IMR-90 (cell line): ENCODE measurements around the gene MCF2L. TPM values are rescaled to one million over a fixed set of nuclear protein-coding genes. Genes with fewer than 3 reads are reported as not detected.

ENCODE experiments used
- ATAC-seq: fragments of 200-7000 bp; cut with Tn5 transposase; 2 replicates; pipeline ENCODE4 v1.9.1; 2020; ENCODE audit warnings: low read depth, mild to moderate bottlenecking, moderate library complexity
- BruUV-seq: library from RNA; stranded (reverse); fragments of 400-500 nt; replicated peaks from 2 replicates; lab custom pipeline; 2021; lab: Mats Ljungman, UMichigan
- CTCF ChIA-PET: fragments of 300-600 bp; formaldehyde crosslinking; extraction: SDS; loops from one replicate; lab custom pipeline; 2021; ENCODE audit warnings: antibody characterized with exemption; lab: Yijun Ruan, JAX
- POLR2A ChIA-PET: fragments of 300-600 bp; sonication (Branson Sonifier 250); formaldehyde crosslinking; loops from one replicate; lab custom pipeline; 2022; ENCODE audit warnings: antibody characterized with exemption; ENCODE audit not compliant: unreplicated experiment; lab: Charles Lee
- DNase-seq: peaks from one replicate; pipeline ENCODE4 v3.0.0; 2013
- H2AFZ ChIP-seq: replicated peaks from 2 replicates; pipeline ENCODE3; 2013; ENCODE audit warnings: low read length, mild to moderate bottlenecking; ENCODE audit not compliant: poor library complexity
- H2AK5ac ChIP-seq: 2 replicates; pipeline ENCODE4 v1.6.1; 2013; ENCODE audit warnings: low read depth, low read length, inconsistent platforms
- H2AK9ac ChIP-seq: replicated peaks from 2 replicates; pipeline ENCODE3; 2013; ENCODE audit warnings: mild to moderate bottlenecking, low read depth, low read length, moderate library complexity; ENCODE audit not compliant: poor library complexity
- H2BK120ac ChIP-seq: 2 replicates; pipeline ENCODE4 v1.6.1; 2013; ENCODE audit warnings: low read depth, low read length, inconsistent platforms
- H2BK15ac ChIP-seq: 3 replicates; pipeline ENCODE4 v1.6.1; 2013; ENCODE audit warnings: low read depth, low read length, inconsistent platforms
- H2BK20ac ChIP-seq: 2 replicates; pipeline ENCODE4 v1.6.1; 2013; ENCODE audit warnings: low read depth, mild to moderate bottlenecking, inconsistent platforms, low read length, moderate library complexity
- H2BK5ac ChIP-seq: 2 replicates; pipeline ENCODE4 v1.6.1; 2013; ENCODE audit warnings: mild to moderate bottlenecking, low read depth, low read length, inconsistent platforms; ENCODE audit not compliant: poor library complexity, severe bottlenecking
- H3K14ac ChIP-seq: replicated peaks from 2 replicates; pipeline ENCODE4 v1.6.1; 2013; ENCODE audit warnings: low read depth, low read length, inconsistent platforms
- H3K18ac ChIP-seq: 2 replicates; pipeline ENCODE4 v1.6.1; 2013; ENCODE audit warnings: low read depth, low read length, control low read depth
- H3K23ac ChIP-seq: 2 replicates; pipeline ENCODE4 v1.6.1; 2013; ENCODE audit warnings: low read depth, low read length, inconsistent platforms
- H3K27ac ChIP-seq: 2 replicates; pipeline ENCODE4 v1.5.1; 2013; ENCODE audit warnings: mild to moderate bottlenecking, control low read depth, low read length; ENCODE audit not compliant: insufficient read depth
- H3K27me3 ChIP-seq: 2 replicates; pipeline ENCODE4 v1.6.1; 2013; ENCODE audit warnings: low read length; ENCODE audit not compliant: control insufficient read depth, insufficient read depth
- H3K36me3 ChIP-seq: 2 replicates; pipeline ENCODE4 v1.6.1; 2013; ENCODE audit warnings: low read length, mixed read lengths; ENCODE audit not compliant: control insufficient read depth, insufficient read depth
- H3K4ac ChIP-seq: 2 replicates; pipeline ENCODE4 v1.6.1; 2013; ENCODE audit warnings: low read depth, low read length, inconsistent platforms
- H3K4me1 ChIP-seq: 2 replicates; pipeline ENCODE4 v1.6.1; 2013; ENCODE audit warnings: low read length, mixed read lengths; ENCODE audit not compliant: control insufficient read depth, insufficient read depth
- H3K4me2 ChIP-seq: 2 replicates; pipeline ENCODE4 v1.6.1; 2013; ENCODE audit warnings: low read depth, mild to moderate bottlenecking, control low read depth, low read length, moderate library complexity
- H3K4me3 ChIP-seq: 2 replicates; pipeline ENCODE4 v1.5.1; 2013; ENCODE audit warnings: low read depth, mild to moderate bottlenecking, control low read depth, low read length, moderate library complexity; ENCODE audit not compliant: insufficient read depth
- H3K56ac ChIP-seq: 2 replicates; pipeline ENCODE4 v1.6.1; 2013; ENCODE audit warnings: low read length, inconsistent platforms; ENCODE audit not compliant: insufficient read depth; ENCODE audit errors: extremely low read depth
- H3K79me1 ChIP-seq, 2 experiments: 2 replicates each; pipeline ENCODE4 v1.6.1; 2013; ENCODE audit warnings: low read length in 2 of 2, inconsistent platforms in 1 of 2, low read depth in 1 of 2
- H3K9ac ChIP-seq: 2 replicates; pipeline ENCODE4 v1.6.1; 2013; ENCODE audit warnings: low read depth, low read length, control low read depth
- H3K9me1 ChIP-seq: 2 replicates; pipeline ENCODE4 v1.6.1; 2013; ENCODE audit warnings: low read length, inconsistent platforms; ENCODE audit not compliant: insufficient read depth
- H3K9me3 ChIP-seq: 2 replicates; pipeline ENCODE4 v1.6.1; 2013; ENCODE audit warnings: low read length; ENCODE audit not compliant: control insufficient read depth, insufficient read depth
- H4K20me1 ChIP-seq: 2 replicates; pipeline ENCODE4 v1.6.1; 2013; ENCODE audit warnings: low read length, inconsistent platforms; ENCODE audit not compliant: insufficient read depth
- H4K5ac ChIP-seq: 2 replicates; pipeline ENCODE4 v1.6.1; 2013; ENCODE audit warnings: mild to moderate bottlenecking, low read depth, low read length, control low read depth
- H4K8ac ChIP-seq, 2 experiments: 2 replicates each; pipeline ENCODE4 v1.6.1; 2013; ENCODE audit warnings: low read depth in 2 of 2, low read length in 2 of 2, control low read depth in 1 of 2, inconsistent platforms in 1 of 2
- H4K91ac ChIP-seq: 2 replicates; pipeline ENCODE4 v1.6.1; 2013; ENCODE audit warnings: low read depth, low read length, inconsistent platforms; ENCODE audit not compliant: insufficient read depth
- BHLHE40 ChIP-seq: fragments of 150-350 bp; IDR thresholded peaks from 2 replicates; pipeline ENCODE4 v1.6.1; 2016; ENCODE audit warnings: mild to moderate bottlenecking, low read depth, low read length
- CEBPB ChIP-seq: IDR thresholded peaks from 2 replicates; pipeline ENCODE4 v1.6.1; 2012; ENCODE audit warnings: low read depth, low read length, improper control_type of control experiment
- ELK1 ChIP-seq: fragments of 150-350 bp; IDR thresholded peaks from 2 replicates; pipeline ENCODE4 v1.6.1; 2016; ENCODE audit warnings: low read depth, mild to moderate bottlenecking, low read length, moderate library complexity, borderline replicate concordance
- FOS ChIP-seq: fragments of 150-350 bp; IDR thresholded peaks from 2 replicates; pipeline ENCODE4 v1.6.1; 2016; ENCODE audit warnings: low read depth, low read length
- MAFK ChIP-seq: IDR thresholded peaks from 2 replicates; pipeline ENCODE4 v1.6.1; 2012; ENCODE audit warnings: low read depth, low read length, improper control_type of control experiment
- MAZ ChIP-seq: IDR thresholded peaks from 2 replicates; pipeline ENCODE4 v1.6.1; 2012; ENCODE audit warnings: low read depth, mild to moderate bottlenecking, low read length, improper control_type of control experiment, moderate library complexity, borderline replicate concordance
- MXI1 ChIP-seq: IDR thresholded peaks from 2 replicates; pipeline ENCODE4 v1.6.1; 2012; ENCODE audit warnings: low read depth, mild to moderate bottlenecking, low read length, moderate library complexity, borderline replicate concordance
- POLR2A ChIP-seq: IDR thresholded peaks from 2 replicates; pipeline ENCODE4 v1.6.1; 2012; ENCODE audit warnings: mild to moderate bottlenecking, low read depth, low read length
- RAD21 ChIP-seq: IDR thresholded peaks from 2 replicates; pipeline ENCODE4 v1.6.1; 2012; ENCODE audit warnings: low read length, improper control_type of control experiment
- RCOR1 ChIP-seq: IDR thresholded peaks from 2 replicates; pipeline ENCODE4 v1.6.1; 2012; ENCODE audit warnings: mild to moderate bottlenecking, low read length, improper control_type of control experiment; ENCODE audit not compliant: insufficient replicate concordance
- RFX5 ChIP-seq: IDR thresholded peaks from 2 replicates; pipeline ENCODE4 v1.8.0; 2012; ENCODE audit warnings: low read depth, mild to moderate bottlenecking, low read length, moderate library complexity
- SMC3 ChIP-seq: fragments of 150-350 bp; IDR thresholded peaks from 2 replicates; pipeline ENCODE4 v1.6.1; 2016; ENCODE audit warnings: low read depth, mild to moderate bottlenecking, antibody characterized with exemption, low read length, moderate library complexity
- WGBS, 2 experiments: methylation state at CpG; one replicate each; pipeline versions ENCODE4 v1.1.5 to v1.1.7; 2013; ENCODE audit warnings: missing lambda C conversion rate in 2 of 2; ENCODE audit not compliant: insufficient read length in 1 of 2; ENCODE audit errors: extremely low coverage in 2 of 2; 5-methylcytosine and 5-hydroxymethylcytosine counted together
- dilution Hi-C: fragments of 300-500 bp; cut with HindIII; formaldehyde crosslinking; loops from one replicate; pipeline ENCODE4 v1.14.3; 2018; ENCODE audit warnings: low sequenced_read_pairs; ENCODE audit not compliant: unreplicated experiment
- in situ Hi-C: fragments of 300-500 bp; cut with MboI; formaldehyde crosslinking; loops from 3 replicates; pipeline ENCODE4 v1.14.3; 2019; ENCODE audit warnings: low sequenced_read_pairs, inconsistent platforms, mixed read lengths
- intact Hi-C: fragments of 100-400 bp; cut with micrococcal nuclease; formaldehyde crosslinking; loops from 2 replicates; pipeline ENCODE4 v1.10.0; 2022
- polyA plus RNA-seq, 3 experiments: library from polyadenylated mRNA; depleted of rRNA; stranded (reverse); fragments of >200 nt; gene quantifications; 2 replicates each; pipeline ENCODE4 v1.2.3, GENCODE V29; 2012; ENCODE audit warnings: low replicate concordance in 1 of 3
- total RNA-seq: library from RNA; depleted of rRNA; stranded (reverse); fragments of >200 nt; gene quantifications from 2 replicates; pipeline ENCODE4 v1.2.3, GENCODE V29; 2012
- TF ChIP-seq, protein P1 (sequence below): fragments of 150-350 bp; IDR thresholded peaks from 2 replicates; pipeline ENCODE4 v1.6.1; 2017; ENCODE audit warnings: mild to moderate bottlenecking, antibody characterized with exemption, low read length, low read depth
- TF ChIP-seq, protein P2 (sequence below): conservative IDR thresholded peaks from 2 replicates; pipeline ENCODE4 v1.5.1; 2012; ENCODE audit warnings: mild to moderate bottlenecking, low read depth, low read length, improper control_type of control experiment

MCF2L gene
- total and polyA plus RNA-seq, 2 of the 4 experiments (the other 2 are of a cell fraction), result 0.18 TPM; not detected in 1

DNA sequence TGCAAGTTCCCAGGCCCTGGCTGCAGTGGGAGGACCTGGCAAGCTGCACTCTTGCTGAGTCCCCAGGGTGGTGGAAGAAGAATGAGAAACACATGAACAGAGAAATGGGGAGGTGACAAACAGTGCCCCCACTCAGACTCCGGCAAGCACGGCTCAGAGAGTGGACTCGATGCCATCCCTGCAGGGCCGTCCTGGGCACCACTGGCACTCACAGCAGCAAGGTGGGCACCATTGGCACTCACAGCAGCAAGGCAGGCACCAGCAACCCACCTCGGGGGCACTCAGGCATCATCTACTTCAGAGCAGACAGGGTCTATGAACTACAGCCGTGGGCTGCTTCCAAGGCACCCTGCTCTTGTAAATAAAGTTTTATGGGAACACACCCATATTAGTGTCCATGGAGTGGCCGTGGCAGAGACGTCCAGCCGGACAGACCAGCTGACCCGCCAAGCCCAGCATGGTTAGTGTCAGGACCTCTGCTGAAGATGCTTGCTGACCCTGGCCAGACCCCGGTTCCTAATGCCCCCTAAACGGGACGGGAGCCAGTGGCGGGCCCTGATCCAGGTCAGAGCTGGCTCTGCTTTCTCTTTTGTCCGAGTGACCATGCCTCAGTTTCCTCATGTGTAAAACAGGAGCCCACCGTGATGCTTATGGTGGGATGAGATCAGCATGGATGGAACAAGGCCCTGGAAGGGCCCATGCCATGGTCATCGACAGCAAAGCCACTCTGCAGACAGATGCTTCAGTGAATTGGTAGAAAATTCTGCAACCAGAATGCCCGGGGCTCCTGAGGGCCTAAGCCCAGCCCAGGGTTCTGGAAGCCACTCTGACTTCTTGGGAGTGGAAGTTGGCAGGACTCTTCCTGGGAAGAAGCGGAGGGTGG, 151.5 kb downstream of the MCF2L start:
- intact Hi-C loops (no loop called here), in situ Hi-C loops (no loop called here), dilution Hi-C loops (no loop called here)
- Histone ChIP-seq H3K56ac (no peak overlapping the region), H4K5ac (no peak overlapping the region), H3K23ac (no peak overlapping the region), H3K4me1 (peaks cover 6% of the 10 kb centered on the region; the same call in 1 of the 2 replicates), H3K4me2 (no peak overlapping the region), H3K9me3 (no peaks in the 10 kb centered on the region), H4K8ac (no peak overlapping the region), H2AK9ac (no peak overlapping the region), H3K79me1 (no peaks in the 10 kb centered on the region), H2AK5ac (no peak overlapping the region), H4K20me1 (no peaks in the 10 kb centered on the region), H3K27ac (no peak overlapping the region), H3K4ac (no peak overlapping the region), H2AFZ (no peak overlapping the region), H2BK120ac (no peak overlapping the region), H3K36me3 (no peaks in the 10 kb centered on the region), H2BK5ac (no peak overlapping the region), H3K9ac (no peak overlapping the region), H3K27me3 (peaks cover 1% of the 10 kb centered on the region; the same call in 1 of the 2 replicates), H3K4me3 (no peak overlapping the region), H4K91ac (no peak overlapping the region), H2BK20ac (no peak overlapping the region), H3K18ac (no peak overlapping the region), H2BK15ac (no peak overlapping the region), H3K9me1 (peaks cover 11% of the 10 kb centered on the region; the same call in 1 of the 2 replicates), H3K14ac (no peak overlapping the region)
- WGBS, 2 experiments, result 85% methylated on average over 14 of the region's 19 CpGs; no CpG with 5 or more reads in 1 of the 2 experiments
- CTCF ChIA-PET, result interaction anchor here (0.6 kb wide), 1 partner anchor 22 kb away, joined by 3 read pairs; no protein-coding TSS in a partner anchor
- no TSS peak for BruUV-seq
- DNase-seq, result no peak
- POLR2A ChIA-PET, result no interaction called here
- ATAC-seq, result no peak
- TF ChIP-seq RCOR1 (no peak), RFX5 (no peak), SMC3 (no peak), MXI1 (no peak), BHLHE40 (no peak), CEBPB (no peak), RAD21 (no peak), FOS (no peak), MAZ (no peak), POLR2A (no peak), MAFK (no peak), ELK1 (no peak)
- TF ChIP-seq, protein P1, sequence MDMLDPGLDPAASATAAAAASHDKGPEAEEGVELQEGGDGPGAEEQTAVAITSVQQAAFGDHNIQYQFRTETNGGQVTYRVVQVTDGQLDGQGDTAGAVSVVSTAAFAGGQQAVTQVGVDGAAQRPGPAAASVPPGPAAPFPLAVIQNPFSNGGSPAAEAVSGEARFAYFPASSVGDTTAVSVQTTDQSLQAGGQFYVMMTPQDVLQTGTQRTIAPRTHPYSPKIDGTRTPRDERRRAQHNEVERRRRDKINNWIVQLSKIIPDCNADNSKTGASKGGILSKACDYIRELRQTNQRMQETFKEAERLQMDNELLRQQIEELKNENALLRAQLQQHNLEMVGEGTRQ, result no peak
- TF ChIP-seq, protein P2, sequence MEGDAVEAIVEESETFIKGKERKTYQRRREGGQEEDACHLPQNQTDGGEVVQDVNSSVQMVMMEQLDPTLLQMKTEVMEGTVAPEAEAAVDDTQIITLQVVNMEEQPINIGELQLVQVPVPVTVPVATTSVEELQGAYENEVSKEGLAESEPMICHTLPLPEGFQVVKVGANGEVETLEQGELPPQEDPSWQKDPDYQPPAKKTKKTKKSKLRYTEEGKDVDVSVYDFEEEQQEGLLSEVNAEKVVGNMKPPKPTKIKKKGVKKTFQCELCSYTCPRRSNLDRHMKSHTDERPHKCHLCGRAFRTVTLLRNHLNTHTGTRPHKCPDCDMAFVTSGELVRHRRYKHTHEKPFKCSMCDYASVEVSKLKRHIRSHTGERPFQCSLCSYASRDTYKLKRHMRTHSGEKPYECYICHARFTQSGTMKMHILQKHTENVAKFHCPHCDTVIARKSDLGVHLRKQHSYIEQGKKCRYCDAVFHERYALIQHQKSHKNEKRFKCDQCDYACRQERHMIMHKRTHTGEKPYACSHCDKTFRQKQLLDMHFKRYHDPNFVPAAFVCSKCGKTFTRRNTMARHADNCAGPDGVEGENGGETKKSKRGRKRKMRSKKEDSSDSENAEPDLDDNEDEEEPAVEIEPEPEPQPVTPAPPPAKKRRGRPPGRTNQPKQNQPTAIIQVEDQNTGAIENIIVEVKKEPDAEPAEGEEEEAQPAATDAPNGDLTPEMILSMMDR, result no peak
